Body of pancreas (tissue), 4 donors: Measurements from ENCODE around the gene C12orf75.

Experiments
- POLR2A ChIP-seq, 3 donors: fragments of 450-650 bp; IDR thresholded peaks; one replicate each; pipeline ENCODE4 v1.6.1; 2016; ENCODE audit warnings: antibody characterized with exemption in 3 of 3, mild to moderate bottlenecking in 2 of 3
- TF ChIP-seq, protein P1 (sequence below), 7 experiments: fragments of 450-650 bp in 4 of 7; fragments of 200-600 bp in 3 of 7; sonication (generic) in 3 of 7; IDR thresholded peaks; one replicate each; pipeline ENCODE4 v1.5.1; 2016 to 2019; ENCODE audit warnings: antibody characterized with exemption in 7 of 7

DNA sequence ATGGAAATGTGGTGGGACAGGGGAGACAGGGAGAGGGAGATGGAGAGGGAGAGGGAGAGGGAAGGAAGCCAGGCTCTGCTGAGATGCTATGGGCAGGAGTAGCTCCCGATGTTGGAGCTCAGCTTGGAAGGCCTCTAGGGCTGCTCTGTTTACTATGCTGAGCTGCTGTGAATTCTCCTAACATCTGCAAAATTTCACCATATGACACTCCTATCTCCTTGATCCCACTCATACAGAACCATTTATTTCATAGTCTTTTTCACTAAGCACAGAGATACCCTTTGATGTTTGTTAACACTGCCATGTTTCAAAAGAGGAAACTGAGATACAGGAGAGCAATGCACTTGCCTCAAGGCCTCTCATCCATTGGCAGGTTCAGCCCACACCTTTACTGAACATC is 60.7 kb downstream of the C12orf75 start:
- TF ChIP-seq, protein P1, sequence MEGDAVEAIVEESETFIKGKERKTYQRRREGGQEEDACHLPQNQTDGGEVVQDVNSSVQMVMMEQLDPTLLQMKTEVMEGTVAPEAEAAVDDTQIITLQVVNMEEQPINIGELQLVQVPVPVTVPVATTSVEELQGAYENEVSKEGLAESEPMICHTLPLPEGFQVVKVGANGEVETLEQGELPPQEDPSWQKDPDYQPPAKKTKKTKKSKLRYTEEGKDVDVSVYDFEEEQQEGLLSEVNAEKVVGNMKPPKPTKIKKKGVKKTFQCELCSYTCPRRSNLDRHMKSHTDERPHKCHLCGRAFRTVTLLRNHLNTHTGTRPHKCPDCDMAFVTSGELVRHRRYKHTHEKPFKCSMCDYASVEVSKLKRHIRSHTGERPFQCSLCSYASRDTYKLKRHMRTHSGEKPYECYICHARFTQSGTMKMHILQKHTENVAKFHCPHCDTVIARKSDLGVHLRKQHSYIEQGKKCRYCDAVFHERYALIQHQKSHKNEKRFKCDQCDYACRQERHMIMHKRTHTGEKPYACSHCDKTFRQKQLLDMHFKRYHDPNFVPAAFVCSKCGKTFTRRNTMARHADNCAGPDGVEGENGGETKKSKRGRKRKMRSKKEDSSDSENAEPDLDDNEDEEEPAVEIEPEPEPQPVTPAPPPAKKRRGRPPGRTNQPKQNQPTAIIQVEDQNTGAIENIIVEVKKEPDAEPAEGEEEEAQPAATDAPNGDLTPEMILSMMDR (IDR thresholded peaks at IDR 0.05) = no peak
- TF ChIP-seq POLR2A (IDR thresholded peaks at IDR 0.05) = no peak
